ENCODE results near the gene ZC2HC1B.
"Not testable (repeated sequence)": the region's sequence is repeated elsewhere in the genome, so short reads cannot be mapped to it uniquely, and the experiment has no call there.

Gene ZC2HC1B

DNA sequence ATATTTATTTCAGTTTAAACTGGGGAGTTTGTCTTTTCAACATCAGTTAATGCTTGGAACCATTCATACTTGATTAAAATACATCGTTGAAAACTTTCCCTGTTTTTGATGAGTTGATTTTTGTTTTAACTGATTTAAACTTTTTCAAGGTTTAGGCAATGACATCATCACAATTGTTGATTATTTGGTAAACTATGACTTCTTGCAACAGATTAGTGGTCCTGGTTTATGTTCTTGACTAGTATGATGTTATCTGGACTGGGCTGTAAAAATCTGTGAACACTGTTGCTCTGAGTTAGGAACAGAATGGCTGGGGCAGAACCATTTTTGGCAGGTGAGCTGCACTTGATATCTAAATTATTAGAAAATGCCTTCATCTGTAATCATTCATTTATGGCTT, at the start of gene ZC2HC1B:
ZC2HC1B (plus strand) TSS at position 241 of the 400 bp plus-strand sequence; CDS start at position 307, 66 bp downstream.
- DNase-seq (ENCODE audit: insufficient read length, low spot score) (no peak), FAIRE-seq (peak; percentile 26)

DNA sequence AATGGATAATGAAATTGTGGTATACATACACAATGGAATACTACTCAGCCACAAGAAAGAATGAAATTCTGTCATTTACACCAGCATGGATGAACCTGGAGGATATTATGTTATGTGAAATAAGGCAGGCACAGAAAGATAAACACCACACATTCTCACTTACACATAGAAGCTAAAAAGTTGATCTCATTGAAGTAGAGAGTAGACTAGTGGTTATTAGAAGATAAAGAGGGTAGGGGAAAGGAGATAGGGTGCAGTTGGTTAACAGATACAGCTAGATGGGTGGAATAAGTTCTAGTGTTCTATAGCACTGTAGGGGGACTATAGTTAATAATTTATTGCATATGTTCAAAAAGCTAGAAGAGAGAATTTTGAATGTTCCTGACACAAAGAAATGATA, 46.7 kb upstream of the ZC2HC1B start:
- no peak for FAIRE-seq
- DNase-seq (ENCODE audit: insufficient read length, low spot score): no peak

- FAIRE-seq (no peak), DNase-seq (ENCODE audit: insufficient read length, low spot score) (no peak)
Observed at GRCh38 chr6:143821359-143821758, 42.9 kb upstream of the ZC2HC1B start.

GRCh38 chr6:143822584-143823024, 41.7 kb upstream of the ZC2HC1B start:
- FAIRE-seq: no peak
- DNase-seq (ENCODE audit: insufficient read length, low spot score): no peak

GRCh38 chr6:143823548-143823947, 40.7 kb upstream of the ZC2HC1B start:
- FAIRE-seq: no peak

DNA sequence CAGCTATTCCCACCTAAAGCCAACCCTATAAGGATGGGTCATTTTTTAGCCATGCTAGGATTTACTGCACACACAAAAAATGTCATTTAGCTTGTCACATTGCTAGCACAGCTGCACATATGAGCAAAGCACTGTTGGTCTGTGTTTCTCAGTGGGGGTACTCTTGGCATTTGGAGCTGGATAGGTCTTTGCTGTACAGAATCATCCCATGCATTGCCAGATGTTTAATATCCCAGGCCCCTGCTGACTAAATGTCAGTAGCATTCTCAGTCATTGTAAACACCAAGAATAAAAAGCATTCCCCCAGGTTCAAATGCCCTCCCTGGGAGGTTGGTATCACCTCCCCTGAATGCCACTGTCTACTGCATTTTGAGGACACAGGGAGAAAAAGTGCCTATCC, 35.7 kb upstream of the ZC2HC1B start:
- FAIRE-seq (no peak), DNase-seq (ENCODE audit: insufficient read length, low spot score) (no peak)

More at GRCh38 chr6:143823548-143823947, 40.7 kb upstream of the ZC2HC1B start:
- no peak for DNase-seq (ENCODE audit: insufficient read length, low spot score)

GRCh38 chr6:143836150-143836549, 28.1 kb upstream of the ZC2HC1B start:
- FAIRE-seq: no peak
- no peak for DNase-seq (ENCODE audit: insufficient read length, low spot score)

DNA sequence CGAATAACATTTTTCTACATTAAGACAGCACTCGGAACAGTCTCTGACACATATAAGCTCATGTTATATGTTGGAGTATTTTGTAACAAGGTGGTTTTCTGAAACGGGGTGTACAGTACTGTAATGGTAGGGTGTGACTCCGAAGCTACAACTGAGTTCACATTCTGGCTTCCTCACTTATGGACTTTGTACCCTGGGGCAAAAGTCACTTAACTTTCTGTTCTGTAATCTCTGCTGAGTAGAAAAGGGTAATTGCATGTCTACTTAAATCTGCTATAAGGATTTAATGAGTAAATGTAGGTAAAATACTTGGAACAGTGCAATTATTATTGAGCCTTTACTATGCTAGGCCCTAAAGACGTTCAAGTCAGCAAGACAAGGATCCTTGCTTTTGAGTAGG, 25.9 kb upstream of the ZC2HC1B start:
- FAIRE-seq (no peak), DNase-seq (ENCODE audit: insufficient read length, low spot score) (no peak)

GRCh38 chr6:143839196-143839595, 25.1 kb upstream of the ZC2HC1B start:
- no peak for FAIRE-seq
- no peak for DNase-seq (ENCODE audit: insufficient read length, low spot score)

- FAIRE-seq (no peak), DNase-seq (ENCODE audit: insufficient read length, low spot score) (no peak)
Observed at GRCh38 chr6:143840595-143841265, 23.5 kb upstream of the ZC2HC1B start.

DNA sequence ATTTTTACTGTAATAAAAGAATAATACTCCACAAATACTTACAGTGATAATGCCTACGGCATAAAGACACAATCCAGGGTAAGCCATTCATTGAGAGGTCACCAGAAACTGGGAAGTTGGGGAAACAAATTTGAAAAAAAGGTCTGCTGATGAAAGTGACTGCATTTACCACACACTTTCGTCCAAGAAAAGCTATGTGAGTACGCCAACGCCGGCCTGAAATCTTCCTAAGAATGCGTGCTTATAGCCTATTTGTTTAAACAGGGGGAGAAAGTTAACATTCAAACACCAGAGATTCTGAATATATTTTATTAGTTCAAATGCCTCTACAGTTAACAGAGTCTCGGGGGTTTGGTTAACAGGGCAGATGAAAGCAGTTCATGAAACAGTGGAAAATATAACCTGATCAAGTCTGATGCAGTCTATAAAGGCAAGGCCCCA, 21.8 kb upstream of the ZC2HC1B start:
- FAIRE-seq (peak; percentile 80), DNase-seq (ENCODE audit: insufficient read length, low spot score) (peak; percentile 9)

DNA sequence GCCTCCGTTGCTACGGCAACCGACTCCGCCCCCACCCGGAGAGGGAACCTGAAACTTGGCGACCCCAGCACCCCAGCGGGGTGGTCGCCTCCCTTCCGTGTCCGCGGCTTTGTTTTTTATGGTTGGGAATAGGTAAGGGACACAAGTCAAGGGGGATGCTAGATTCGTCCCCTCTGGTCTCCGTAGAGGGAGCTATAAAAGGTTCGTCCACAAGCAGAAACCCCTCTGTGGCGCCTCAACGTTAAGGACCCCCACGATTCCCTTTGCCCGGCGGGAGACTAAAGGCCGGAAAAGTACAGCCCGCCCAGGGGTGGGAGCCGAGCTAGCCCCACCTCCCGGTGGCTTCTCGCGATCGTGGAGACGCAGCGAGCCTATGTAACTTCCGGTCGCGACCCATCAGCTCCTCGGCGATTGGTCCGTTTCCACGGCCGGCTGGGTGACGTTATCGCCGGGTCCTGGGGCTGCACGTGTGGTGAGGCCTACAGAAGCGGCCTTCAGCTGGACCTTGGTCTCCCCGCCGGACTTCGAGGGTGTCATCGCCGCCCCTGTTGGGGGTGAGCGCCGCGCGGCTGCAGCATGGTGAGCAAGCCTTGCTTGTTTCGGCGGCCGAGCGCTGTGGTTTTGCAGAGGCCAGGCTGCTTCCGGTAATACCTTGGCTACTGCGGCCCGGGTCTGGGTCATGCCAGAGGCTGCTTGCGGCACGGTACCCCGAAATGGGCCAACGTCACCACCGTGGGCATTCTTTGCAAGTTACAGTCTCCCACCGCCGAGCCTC, 21.2 kb upstream of the ZC2HC1B start, which contains the start of gene LTV1:
LTV1 (plus strand) TSS at position 437 of the 775 bp plus-strand sequence; CDS start at position 577, 140 bp downstream.
- peak; percentile 90 for DNase-seq (ENCODE audit: insufficient read length, low spot score)
- FAIRE-seq: peak; percentile 97

GRCh38 chr6:143843677-143843999, 20.6 kb upstream of the ZC2HC1B start:
- FAIRE-seq: no peak

GRCh38 chr6:143844006-143844405, 20.3 kb upstream of the ZC2HC1B start:
- DNase-seq (ENCODE audit: insufficient read length, low spot score): no peak
- FAIRE-seq: no peak

More at GRCh38 chr6:143843677-143843999, 20.6 kb upstream of the ZC2HC1B start:
- no peak for DNase-seq (ENCODE audit: insufficient read length, low spot score)

- FAIRE-seq (peak; percentile 28), DNase-seq (ENCODE audit: insufficient read length, low spot score) (no peak)
Observed at GRCh38 chr6:143845033-143845432, 19.2 kb upstream of the ZC2HC1B start.

- DNase-seq (ENCODE audit: insufficient read length, low spot score); FAIRE-seq: not testable (repeated sequence)
Observed at GRCh38 chr6:143851706-143852105, 12.6 kb upstream of the ZC2HC1B start.

DNA sequence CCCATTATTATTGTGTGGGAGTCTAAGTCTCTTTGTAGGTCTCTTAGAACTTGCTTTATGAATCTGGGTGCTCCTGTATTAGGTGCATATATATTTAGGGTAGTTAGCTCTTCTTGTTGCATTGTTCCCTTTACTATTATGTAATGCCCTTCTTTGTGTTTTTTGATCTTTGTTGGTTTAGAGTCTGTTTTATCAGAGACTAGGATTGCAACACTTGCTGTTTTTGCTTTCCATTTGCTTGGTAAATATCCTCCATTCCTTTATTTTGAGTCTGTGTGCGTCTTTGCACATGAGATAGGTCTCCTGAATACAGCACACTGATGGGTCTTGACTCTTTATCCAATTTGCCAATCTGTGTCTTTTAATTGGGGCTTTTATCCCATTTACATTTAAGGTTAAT, 9.2 kb upstream of the ZC2HC1B start:
- not testable (repeated sequence) for DNase-seq (ENCODE audit: insufficient read length, low spot score); FAIRE-seq

DNA sequence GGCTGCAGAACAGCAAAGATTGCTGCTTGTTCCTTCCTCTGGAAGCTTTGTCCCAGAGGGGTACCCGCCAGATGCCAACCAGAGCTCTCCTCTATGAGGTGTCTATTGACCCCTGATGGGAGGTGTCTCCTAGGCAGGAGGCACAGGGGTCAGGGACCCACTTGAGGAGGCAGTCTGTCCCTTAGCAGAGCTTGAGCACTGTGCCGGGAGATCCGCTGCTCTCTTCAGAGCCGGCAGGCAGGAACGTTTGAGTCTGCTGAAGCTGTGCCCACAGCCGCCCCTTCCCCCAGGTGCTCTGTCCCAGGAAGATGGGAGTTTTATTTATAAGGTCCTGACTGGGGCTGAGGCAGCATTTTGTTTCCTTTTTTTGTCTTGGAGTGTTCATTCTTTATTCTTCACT, 7.5 kb upstream of the ZC2HC1B start:
- DNase-seq (ENCODE audit: insufficient read length, low spot score); FAIRE-seq: not testable (repeated sequence)

DNA sequence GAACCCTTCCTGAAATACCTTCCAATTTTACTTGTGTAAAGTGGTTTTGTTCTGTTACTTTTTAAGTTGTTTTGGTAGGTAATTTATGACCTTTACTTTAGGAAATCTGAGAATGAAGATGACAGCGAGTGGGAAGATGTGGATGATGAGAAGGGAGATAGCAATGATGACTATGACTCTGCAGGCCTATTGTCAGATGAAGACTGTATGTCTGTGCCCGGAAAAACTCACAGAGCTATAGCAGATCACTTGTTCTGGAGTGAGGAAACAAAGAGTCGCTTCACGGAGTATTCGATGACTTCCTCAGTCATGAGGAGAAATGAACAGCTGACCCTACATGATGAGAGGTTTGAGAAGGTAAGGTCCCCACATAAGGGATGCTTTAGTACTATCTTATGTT, 6.6 kb upstream of the ZC2HC1B start:
- DNase-seq (ENCODE audit: insufficient read length, low spot score) (no peak), FAIRE-seq (no peak)

DNA sequence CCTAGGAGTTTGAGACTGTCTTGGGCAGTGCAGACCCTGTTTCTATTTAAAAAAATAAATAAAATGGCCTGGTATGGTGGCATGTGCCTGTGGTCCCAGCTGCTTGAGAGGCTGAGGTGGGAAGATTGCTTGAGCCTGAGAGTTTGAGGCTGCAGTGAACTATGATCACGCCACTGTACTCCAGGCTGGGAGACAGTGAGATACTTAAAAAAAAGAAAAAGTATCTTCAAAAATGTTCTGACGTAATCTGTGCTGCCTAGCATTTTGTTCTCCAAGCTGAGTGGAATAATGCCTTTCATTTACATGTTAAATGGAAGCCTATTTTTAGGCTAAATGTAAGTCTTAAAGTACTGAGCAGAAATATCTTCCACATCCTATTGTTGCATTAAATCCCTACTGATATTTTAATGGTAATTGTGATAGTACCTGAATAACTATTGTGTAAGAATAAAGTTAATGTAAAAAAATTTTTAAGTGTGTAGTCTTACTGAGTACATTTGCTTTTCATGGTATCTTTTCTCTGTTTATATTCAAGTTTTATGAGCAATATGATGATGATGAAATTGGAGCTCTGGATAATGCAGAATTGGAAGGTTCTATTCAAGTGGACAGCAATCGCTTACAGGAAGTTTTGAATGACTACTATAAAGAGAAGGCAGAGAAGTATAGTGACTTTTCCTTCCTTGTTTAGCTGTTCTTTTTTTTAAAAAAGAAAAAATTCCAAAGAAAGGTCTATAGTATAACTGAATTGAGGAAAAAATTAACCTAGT, 4.2 kb upstream of the ZC2HC1B start:
- DNase-seq (ENCODE audit: insufficient read length, low spot score) (no peak), FAIRE-seq (no peak)

DNA sequence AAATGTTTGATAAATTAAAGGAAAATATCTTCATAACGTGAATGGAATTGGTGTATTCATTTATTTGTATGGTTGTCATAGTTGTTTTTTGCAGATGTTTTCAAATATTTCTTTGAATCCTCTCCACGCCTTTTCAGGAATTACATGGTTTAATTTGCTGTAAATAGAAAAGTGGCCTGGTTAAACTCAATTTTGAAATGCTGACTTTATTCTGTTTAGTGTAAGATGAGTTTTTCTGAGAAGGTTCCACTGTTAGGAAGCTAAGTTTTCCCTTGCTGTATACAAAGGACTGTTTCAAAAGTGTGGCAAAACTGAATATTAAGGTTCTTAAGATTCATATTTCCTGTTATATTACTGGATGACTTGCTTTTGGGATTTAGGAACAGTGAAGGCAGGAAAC, 503 bp upstream of the ZC2HC1B start:
- FAIRE-seq: peak; percentile 8
- no peak for DNase-seq (ENCODE audit: insufficient read length, low spot score)
